ENCODE data around the gene CLDN14.

The CLDN14 gene

GRCh38 chr21:36466061-36466511 is 13.8 kb downstream of the CLDN14 start:
- DNase-seq, result no peak

GRCh38 chr21:36465478-36465877 is 14.4 kb downstream of the CLDN14 start:
- DNase-seq, result no peak

- DNase-seq, result no peak
These were observed 15.3 kb downstream of the CLDN14 start for GRCh38 chr21:36464590-36464989.

GRCh38 chr21:36463991-36464390 is 15.9 kb downstream of the CLDN14 start:
- DNase-seq, result no peak

GRCh38 chr21:36463204-36463603 is 16.7 kb downstream of the CLDN14 start:
- no peak for DNase-seq

- no peak for DNase-seq
These were observed 17.9 kb downstream of the CLDN14 start for GRCh38 chr21:36461918-36462486.

- DNase-seq, result no peak
These were observed 18.5 kb downstream of the CLDN14 start for GRCh38 chr21:36461277-36461917.

- no peak for DNase-seq
These were observed 19.1 kb downstream of the CLDN14 start for GRCh38 chr21:36460866-36461265.

- no peak for DNase-seq
These were observed 20.8 kb downstream of the CLDN14 start for GRCh38 chr21:36459098-36459497.

GRCh38 chr21:36456729-36457414 is 23.1 kb downstream of the CLDN14 start:
- DNase-seq, result no peak

GRCh38 chr21:36454706-36455105 is 25.2 kb downstream of the CLDN14 start:
- no peak for DNase-seq

- DNase-seq, result no peak
These were observed 25.8 kb downstream of the CLDN14 start for GRCh38 chr21:36454093-36454531.

- no peak for DNase-seq
These were observed 27.6 kb downstream of the CLDN14 start for GRCh38 chr21:36452281-36452825.

- no peak for DNase-seq
These were observed 28.4 kb downstream of the CLDN14 start for GRCh38 chr21:36451506-36451905.

- no peak for DNase-seq
These were observed 29.4 kb downstream of the CLDN14 start for GRCh38 chr21:36450511-36450910.

- DNase-seq, result no peak
These were observed 33.6 kb downstream of the CLDN14 start for GRCh38 chr21:36446301-36446700.

GRCh38 chr21:36441715-36442114 is 38.2 kb downstream of the CLDN14 start:
- DNase-seq, result no peak

GRCh38 chr21:36437745-36438128 is 42.2 kb downstream of the CLDN14 start:
- DNase-seq, result no peak

- no peak for DNase-seq
These were observed 42.8 kb downstream of the CLDN14 start for GRCh38 chr21:36436829-36437744.

GRCh38 chr21:36434144-36434543 is 45.8 kb downstream of the CLDN14 start:
- no peak for DNase-seq

- DNase-seq, result no peak
These were observed 46.7 kb downstream of the CLDN14 start for GRCh38 chr21:36433059-36433709.

- no peak for DNase-seq
These were observed 48.7 kb downstream of the CLDN14 start for GRCh38 chr21:36431252-36431651.
